ENCODE data around the gene LEKR1.
"Not testable (repeated sequence)": the region's sequence is repeated elsewhere in the genome, so short reads cannot be mapped to it uniquely, and the experiment has no call there.

DNA sequence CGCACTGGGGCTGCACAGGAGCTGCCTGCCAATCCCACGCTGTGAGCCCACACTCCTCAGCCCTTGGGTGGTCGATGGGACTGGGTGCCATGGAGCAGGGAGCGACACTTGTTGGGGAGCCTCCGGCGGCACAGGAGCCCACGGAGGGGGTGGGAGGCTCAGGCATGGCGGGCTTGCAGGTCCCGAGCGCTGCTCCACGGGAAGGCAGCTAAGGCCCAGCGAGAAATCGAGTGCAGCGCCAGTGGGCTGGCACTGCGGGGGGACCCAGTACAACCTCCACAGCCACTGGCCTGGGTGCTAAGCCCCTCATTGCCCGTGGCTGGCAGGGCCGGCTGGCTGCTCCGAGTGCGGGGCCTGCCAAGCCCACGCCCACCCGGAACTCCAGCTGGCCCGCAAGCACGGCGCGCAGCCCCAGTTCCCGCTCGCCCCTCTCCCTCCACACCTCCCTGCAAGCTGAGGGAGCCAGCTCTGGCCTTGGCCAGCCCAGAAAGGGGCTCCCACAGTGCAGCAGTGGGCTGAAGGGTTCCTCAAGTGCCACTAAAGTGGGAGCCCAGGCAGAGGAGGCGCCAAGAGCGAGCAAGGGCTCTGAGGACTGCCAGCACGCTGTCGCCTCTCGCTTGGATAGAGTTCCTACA lies 3.4 kb upstream of the LEKR1 start:
- TF ChIP-seq, protein P1, sequence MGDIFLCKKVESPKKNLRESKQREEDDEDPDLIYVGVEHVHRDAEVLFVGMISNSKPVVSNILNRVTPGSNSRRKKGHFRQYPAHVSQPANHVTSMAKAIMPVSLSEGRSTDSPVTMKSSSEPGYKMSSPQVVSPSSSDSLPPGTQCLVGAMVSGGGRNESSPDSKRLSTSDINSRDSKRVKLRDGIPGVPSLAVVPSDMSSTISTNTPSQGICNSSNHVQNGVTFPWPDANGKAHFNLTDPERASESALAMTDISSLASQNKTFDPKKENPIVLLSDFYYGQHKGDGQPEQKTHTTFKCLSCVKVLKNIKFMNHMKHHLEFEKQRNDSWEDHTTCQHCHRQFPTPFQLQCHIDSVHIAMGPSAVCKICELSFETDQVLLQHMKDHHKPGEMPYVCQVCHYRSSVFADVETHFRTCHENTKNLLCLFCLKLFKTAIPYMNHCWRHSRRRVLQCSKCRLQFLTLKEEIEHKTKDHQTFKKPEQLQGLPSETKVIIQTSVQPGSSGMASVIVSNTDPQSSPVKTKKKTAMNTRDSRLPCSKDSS (IDR thresholded peaks at IDR 0.05; ENCODE audit: low read depth, partially characterized antibody): not testable (repeated sequence)
- not testable (repeated sequence) for TF ChIP-seq RBM22 (IDR thresholded peaks at IDR 0.05; ENCODE audit: low read depth, low read length, poor library complexity, severe bottlenecking); JUN (IDR thresholded peaks at IDR 0.05; ENCODE audit: borderline replicate concordance, low read depth, low read length); JUN (CRISPR knock-in tag; IDR thresholded peaks at IDR 0.05; ENCODE audit: borderline replicate concordance); SP2 (IDR thresholded peaks at IDR 0.05; ENCODE audit: extremely low read depth, low read depth, low read length, poor library complexity, severe bottlenecking); MXI1 (IDR thresholded peaks at IDR 0.05; ENCODE audit: low read depth, low read length); ZEB2 (IDR thresholded peaks at IDR 0.05); EZH2 (IDR thresholded peaks at IDR 0.05; ENCODE audit: borderline replicate concordance, low read depth, low read length); TCF7 (IDR thresholded peaks at IDR 0.05; ENCODE audit: borderline replicate concordance)
- TF ChIP-seq, protein P2, sequence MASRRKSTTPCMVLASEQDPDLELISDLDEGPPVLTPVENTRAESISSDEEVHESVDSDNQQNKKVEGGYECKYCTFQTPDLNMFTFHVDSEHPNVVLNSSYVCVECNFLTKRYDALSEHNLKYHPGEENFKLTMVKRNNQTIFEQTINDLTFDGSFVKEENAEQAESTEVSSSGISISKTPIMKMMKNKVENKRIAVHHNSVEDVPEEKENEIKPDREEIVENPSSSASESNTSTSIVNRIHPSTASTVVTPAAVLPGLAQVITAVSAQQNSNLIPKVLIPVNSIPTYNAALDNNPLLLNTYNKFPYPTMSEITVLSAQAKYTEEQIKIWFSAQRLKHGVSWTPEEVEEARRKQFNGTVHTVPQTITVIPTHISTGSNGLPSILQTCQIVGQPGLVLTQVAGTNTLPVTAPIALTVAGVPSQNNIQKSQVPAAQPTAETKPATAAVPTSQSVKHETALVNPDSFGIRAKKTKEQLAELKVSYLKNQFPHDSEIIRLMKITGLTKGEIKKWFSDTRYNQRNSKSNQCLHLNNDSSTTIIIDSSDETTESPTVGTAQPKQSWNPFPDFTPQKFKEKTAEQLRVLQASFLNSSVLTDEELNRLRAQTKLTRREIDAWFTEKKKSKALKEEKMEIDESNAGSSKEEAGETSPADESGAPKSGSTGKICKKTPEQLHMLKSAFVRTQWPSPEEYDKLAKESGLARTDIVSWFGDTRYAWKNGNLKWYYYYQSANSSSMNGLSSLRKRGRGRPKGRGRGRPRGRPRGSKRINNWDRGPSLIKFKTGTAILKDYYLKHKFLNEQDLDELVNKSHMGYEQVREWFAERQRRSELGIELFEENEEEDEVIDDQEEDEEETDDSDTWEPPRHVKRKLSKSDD (conservative IDR thresholded peaks at IDR 0.05; ENCODE audit: low read length): not testable (repeated sequence)
- TF ChIP-seq, protein P3, sequence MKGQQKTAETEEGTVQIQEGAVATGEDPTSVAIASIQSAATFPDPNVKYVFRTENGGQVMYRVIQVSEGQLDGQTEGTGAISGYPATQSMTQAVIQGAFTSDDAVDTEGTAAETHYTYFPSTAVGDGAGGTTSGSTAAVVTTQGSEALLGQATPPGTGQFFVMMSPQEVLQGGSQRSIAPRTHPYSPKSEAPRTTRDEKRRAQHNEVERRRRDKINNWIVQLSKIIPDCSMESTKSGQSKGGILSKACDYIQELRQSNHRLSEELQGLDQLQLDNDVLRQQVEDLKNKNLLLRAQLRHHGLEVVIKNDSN (CRISPR knock-in tag; IDR thresholded peaks at IDR 0.05): not testable (repeated sequence)
- TF ChIP-seq, protein P4, sequence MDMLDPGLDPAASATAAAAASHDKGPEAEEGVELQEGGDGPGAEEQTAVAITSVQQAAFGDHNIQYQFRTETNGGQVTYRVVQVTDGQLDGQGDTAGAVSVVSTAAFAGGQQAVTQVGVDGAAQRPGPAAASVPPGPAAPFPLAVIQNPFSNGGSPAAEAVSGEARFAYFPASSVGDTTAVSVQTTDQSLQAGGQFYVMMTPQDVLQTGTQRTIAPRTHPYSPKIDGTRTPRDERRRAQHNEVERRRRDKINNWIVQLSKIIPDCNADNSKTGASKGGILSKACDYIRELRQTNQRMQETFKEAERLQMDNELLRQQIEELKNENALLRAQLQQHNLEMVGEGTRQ (CRISPR knock-in tag; IDR thresholded peaks at IDR 0.05): not testable (repeated sequence)
- TF ChIP-seq, protein P5, sequence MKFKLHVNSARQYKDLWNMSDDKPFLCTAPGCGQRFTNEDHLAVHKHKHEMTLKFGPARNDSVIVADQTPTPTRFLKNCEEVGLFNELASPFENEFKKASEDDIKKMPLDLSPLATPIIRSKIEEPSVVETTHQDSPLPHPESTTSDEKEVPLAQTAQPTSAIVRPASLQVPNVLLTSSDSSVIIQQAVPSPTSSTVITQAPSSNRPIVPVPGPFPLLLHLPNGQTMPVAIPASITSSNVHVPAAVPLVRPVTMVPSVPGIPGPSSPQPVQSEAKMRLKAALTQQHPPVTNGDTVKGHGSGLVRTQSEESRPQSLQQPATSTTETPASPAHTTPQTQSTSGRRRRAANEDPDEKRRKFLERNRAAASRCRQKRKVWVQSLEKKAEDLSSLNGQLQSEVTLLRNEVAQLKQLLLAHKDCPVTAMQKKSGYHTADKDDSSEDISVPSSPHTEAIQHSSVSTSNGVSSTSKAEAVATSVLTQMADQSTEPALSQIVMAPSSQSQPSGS (CRISPR knock-in tag; IDR thresholded peaks at IDR 0.05): not testable (repeated sequence)
- TF ChIP-seq, protein P6, sequence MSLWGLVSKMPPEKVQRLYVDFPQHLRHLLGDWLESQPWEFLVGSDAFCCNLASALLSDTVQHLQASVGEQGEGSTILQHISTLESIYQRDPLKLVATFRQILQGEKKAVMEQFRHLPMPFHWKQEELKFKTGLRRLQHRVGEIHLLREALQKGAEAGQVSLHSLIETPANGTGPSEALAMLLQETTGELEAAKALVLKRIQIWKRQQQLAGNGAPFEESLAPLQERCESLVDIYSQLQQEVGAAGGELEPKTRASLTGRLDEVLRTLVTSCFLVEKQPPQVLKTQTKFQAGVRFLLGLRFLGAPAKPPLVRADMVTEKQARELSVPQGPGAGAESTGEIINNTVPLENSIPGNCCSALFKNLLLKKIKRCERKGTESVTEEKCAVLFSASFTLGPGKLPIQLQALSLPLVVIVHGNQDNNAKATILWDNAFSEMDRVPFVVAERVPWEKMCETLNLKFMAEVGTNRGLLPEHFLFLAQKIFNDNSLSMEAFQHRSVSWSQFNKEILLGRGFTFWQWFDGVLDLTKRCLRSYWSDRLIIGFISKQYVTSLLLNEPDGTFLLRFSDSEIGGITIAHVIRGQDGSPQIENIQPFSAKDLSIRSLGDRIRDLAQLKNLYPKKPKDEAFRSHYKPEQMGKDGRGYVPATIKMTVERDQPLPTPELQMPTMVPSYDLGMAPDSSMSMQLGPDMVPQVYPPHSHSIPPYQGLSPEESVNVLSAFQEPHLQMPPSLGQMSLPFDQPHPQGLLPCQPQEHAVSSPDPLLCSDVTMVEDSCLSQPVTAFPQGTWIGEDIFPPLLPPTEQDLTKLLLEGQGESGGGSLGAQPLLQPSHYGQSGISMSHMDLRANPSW (CRISPR knock-in tag; IDR thresholded peaks at IDR 0.05): not testable (repeated sequence)

Measured in K562 (cell line).